ENCODE measurements around the gene MRPL52.

The MRPL52 gene

DNA sequence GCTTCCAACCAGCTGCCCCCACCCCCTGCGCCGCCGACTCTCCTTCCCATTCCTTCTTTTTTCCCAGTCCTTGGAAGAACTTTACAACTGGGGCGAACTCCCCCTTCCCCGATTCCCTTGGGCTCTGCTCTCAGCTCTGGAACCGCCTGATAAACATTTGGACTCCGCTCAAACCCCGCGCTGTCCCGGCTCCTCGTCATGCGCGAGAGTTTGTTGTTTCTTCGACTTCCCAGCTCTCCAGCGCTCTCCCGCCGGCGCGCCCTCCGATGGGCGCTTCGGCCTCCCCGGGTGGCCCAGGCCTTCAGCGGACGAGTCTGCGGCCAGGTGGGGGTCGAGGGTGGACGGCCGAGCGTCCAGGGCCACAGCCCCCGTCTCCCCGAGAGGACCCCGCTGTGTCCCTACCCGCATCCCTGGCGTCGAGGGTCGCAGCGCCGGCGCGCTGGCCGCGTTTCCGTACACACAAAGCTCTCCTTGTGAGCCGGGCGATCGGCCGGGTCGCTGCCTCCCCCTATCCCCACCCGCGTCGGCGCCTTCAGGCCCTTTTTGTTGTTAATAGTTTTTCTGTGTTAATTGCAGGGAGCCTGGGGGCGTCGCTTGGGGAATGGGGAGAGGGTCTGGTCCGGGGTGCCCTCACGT, 7.5 kb downstream of the MRPL52 start:
- no peaks in the 10 kb centered on the region for H3K36me3 ChIP-seq (ENCODE audit: low read length)
- TF ChIP-seq CTCF (IDR thresholded peaks at IDR 0.05; ENCODE audit: insufficient read depth, low read length, poor library complexity, severe bottlenecking), result no peak
- TF ChIP-seq EZH2phosphoT487 (conservative IDR thresholded peaks at IDR 0.05; ENCODE audit: low read length), result no peak

GRCh38 chr14:22837750-22838538, 8.3 kb downstream of the MRPL52 start:
- TF ChIP-seq CTCF (IDR thresholded peaks at IDR 0.05; ENCODE audit: insufficient read depth, low read length, poor library complexity, severe bottlenecking) (no peak), EZH2phosphoT487 (conservative IDR thresholded peaks at IDR 0.05; ENCODE audit: low read length) (no peak)
- Histone ChIP-seq H3K27ac (ENCODE audit: low read depth, low read length) (no peak overlapping the region), H3K4me3 (ENCODE audit: insufficient read depth, low read length, poor library complexity, severe bottlenecking) (no peak overlapping the region), H3K4me2 (ENCODE audit: low read depth, low read length, poor library complexity, severe bottlenecking) (no peak overlapping the region), H3K9me2 (replicated peaks; ENCODE audit: insufficient read depth, low read length) (no peaks in the 10 kb centered on the region), H2AFZ (ENCODE audit: low read depth, low read length, severe bottlenecking) (no peak overlapping the region), H3K9me3 (ENCODE audit: insufficient read depth, low read length) (no peaks in the 10 kb centered on the region), H3K9ac (ENCODE audit: low read length) (no peak overlapping the region), H3K27me3 (ENCODE audit: low read length) (no peaks in the 10 kb centered on the region), H3K36me3 (ENCODE audit: low read length) (no peaks in the 10 kb centered on the region), H3F3A (ENCODE audit: insufficient read depth) (no peaks in the 10 kb centered on the region; the same call in 1 of the 2 replicates), H4K20me1 (ENCODE audit: low read depth, low read length) (no peaks in the 10 kb centered on the region), H3K79me2 (ENCODE audit: insufficient read depth, low read length) (no peaks in the 10 kb centered on the region)

More for the DNA sequence above, 7.5 kb downstream of the MRPL52 start:
- Histone ChIP-seq H3K27ac (ENCODE audit: low read depth, low read length) (no peak overlapping the region), H4K20me1 (ENCODE audit: low read depth, low read length) (no peaks in the 10 kb centered on the region), H3F3A (ENCODE audit: insufficient read depth) (no peaks in the 10 kb centered on the region; the same call in 1 of the 2 replicates), H3K4me3 (ENCODE audit: insufficient read depth, low read length, poor library complexity, severe bottlenecking) (no peak overlapping the region), H3K4me2 (ENCODE audit: low read depth, low read length, poor library complexity, severe bottlenecking) (no peak overlapping the region), H3K9me2 (replicated peaks; ENCODE audit: insufficient read depth, low read length) (no peaks in the 10 kb centered on the region), H2AFZ (ENCODE audit: low read depth, low read length, severe bottlenecking) (no peak overlapping the region), H3K79me2 (ENCODE audit: insufficient read depth, low read length) (no peaks in the 10 kb centered on the region), H3K9ac (ENCODE audit: low read length) (no peak overlapping the region), H3K9me3 (ENCODE audit: insufficient read depth, low read length) (no peaks in the 10 kb centered on the region), H3K27me3 (ENCODE audit: low read length) (no peaks in the 10 kb centered on the region)

- Histone ChIP-seq H3K4me3 (ENCODE audit: insufficient read depth, low read length, poor library complexity, severe bottlenecking) (no peak overlapping the region), H3K27me3 (ENCODE audit: low read length) (no peaks in the 10 kb centered on the region), H3K27ac (ENCODE audit: low read depth, low read length) (no peak overlapping the region), H3K79me2 (ENCODE audit: insufficient read depth, low read length) (no peaks in the 10 kb centered on the region), H2AFZ (ENCODE audit: low read depth, low read length, severe bottlenecking) (no peak overlapping the region), H4K20me1 (ENCODE audit: low read depth, low read length) (no peaks in the 10 kb centered on the region), H3K36me3 (ENCODE audit: low read length) (no peaks in the 10 kb centered on the region), H3K9me3 (ENCODE audit: insufficient read depth, low read length) (no peaks in the 10 kb centered on the region), H3K4me2 (ENCODE audit: low read depth, low read length, poor library complexity, severe bottlenecking) (no peak overlapping the region), H3K9ac (ENCODE audit: low read length) (no peak overlapping the region), H3K9me2 (replicated peaks; ENCODE audit: insufficient read depth, low read length) (no peaks in the 10 kb centered on the region), H3F3A (ENCODE audit: insufficient read depth) (no peaks in the 10 kb centered on the region; the same call in 1 of the 2 replicates)
- no peak for TF ChIP-seq EZH2phosphoT487 (conservative IDR thresholded peaks at IDR 0.05; ENCODE audit: low read length)
These were observed 8.9 kb downstream of the MRPL52 start for GRCh38 chr14:22838631-22839041.

Measured in SU-DHL-6 (cell line).